Inflammatory macrophage treated with lipopolysaccharide for 4 hours (primary cell): ENCODE results near the gene INTS15.

ENCODE experiments used
- DNase-seq: peaks from one replicate; pipeline ENCODE4 v3.0.0-alpha.2; 2020

Gene INTS15

DNA sequence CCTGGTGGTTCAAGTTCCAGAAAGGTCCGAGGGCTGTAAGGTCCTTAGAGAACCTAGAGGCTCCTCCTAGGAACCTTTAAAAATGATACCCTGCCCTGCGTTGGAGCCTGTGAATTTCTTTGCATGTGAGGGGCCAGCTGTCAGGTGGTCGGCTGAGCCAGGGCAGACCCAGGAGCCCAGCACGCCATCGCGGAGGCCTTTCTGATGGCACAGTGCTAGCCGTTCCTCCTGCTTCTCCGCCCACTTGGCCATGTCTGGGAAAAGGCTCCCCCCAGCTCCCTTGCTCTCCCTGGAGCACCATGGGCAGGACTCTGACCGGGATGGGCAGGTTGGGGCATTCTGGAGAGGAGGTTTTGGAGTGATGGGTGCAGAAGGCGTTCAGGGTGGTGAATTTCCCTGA, 54.9 kb downstream of the INTS15 start:
- DNase-seq, result no peak

- DNase-seq, result no peak
Measured at GRCh38 chr7:6646465-6646864, 56.6 kb downstream of the INTS15 start.

DNA sequence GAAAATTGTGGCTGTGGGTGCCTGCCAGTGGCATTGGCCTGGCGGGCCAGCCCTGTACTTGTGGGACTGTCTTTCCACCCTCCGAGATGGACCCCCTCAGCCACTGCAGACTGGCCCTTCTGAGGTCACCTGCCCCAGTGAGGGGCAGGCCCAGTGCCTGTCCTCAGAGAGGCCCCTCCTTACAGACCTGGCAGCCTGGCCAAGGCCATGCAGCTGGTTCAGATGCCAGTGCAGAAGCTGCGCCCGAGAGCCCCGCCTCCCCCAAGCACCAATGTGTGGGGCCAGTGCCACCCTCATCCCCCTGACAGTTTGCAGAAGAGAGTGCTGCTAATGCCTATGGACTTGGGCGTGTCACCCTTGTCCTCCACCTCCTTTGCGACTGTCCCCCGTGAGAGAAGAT, 57.3 kb downstream of the INTS15 start:
- no peak for DNase-seq

- no peak for DNase-seq
Measured at GRCh38 chr7:6647541-6647940, 57.7 kb downstream of the INTS15 start.

DNA sequence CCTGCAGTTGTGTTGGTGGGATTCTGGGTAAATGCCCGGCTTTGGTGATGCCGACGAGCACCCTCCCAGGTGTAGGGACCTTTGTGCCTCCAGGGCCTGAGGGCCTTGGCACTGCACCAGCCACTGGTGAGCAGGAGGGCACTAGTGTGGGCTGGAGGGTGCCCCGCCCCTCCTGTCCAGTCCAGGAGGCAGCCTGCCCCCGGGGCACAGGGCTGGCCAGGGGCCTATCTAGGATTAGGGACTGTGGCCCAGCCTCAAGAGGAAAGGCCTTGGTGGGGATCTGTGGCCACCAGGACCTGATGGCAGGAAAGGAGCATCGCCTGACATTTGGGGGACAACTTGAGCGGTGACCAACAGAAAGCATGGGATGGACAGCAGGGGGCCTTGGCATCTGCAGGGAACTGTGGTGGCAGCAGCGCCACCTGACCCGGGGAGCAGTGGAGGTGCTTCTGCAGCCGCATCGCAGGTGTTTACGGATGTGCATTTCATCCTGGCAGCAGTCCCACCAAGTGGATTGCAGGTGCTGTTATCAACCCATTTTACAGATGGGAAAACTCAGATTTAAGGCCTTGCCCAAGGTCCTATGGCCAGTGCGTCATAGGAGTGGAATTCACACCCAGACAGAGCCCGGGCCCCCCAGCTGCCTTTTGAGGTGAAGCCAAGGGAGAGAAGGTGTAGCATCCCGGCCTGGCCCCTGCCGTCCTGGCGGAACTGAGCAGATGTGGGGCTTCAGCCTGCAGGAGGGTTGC, 58.4 kb downstream of the INTS15 start:
- no peak for DNase-seq

DNA sequence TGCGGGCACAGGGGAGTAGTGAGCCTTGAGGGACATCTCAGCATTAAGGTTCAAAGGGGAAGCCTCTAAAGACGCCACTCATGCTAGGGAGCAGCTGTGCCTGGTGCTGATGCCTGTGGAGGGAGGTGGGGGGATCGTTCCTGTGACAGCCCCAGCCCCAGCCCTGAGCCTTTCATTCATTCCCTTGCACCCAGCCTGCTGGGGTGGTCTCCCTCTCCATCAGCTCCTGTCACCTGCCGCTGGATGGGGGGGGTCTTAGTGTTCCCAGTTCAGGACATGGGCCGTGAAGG, 58.9 kb downstream of the INTS15 start:
- no peak for DNase-seq

GRCh38 chr7:6649241-6649961, 59.6 kb downstream of the INTS15 start:
- no peak for DNase-seq

GRCh38 chr7:6650086-6650485, 60.3 kb downstream of the INTS15 start:
- DNase-seq, result no peak

DNA sequence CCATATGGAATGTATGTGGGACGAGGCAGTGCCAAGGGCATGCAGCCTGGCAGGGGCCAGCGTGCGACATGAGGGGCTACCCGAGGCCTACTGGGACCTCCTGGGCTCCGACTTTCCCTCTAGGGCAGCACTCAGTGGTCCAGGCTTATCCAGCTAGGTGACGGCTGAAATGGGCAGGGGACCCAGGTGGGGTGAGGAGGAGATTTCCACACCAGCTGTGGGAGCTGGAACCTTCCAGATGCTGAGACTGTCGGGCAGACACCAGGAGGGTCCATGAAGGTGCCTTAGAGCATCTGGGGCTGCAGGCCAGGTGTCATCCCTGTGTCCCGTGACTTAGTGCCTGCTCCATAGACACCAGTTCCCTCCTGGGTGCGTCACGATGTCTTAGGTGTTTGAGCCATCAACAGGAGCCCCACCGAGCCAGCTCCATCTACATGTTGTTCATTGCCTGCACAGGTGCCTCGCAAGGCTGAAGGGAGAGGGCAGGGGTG, 60.7 kb downstream of the INTS15 start:
- DNase-seq, result no peak

DNA sequence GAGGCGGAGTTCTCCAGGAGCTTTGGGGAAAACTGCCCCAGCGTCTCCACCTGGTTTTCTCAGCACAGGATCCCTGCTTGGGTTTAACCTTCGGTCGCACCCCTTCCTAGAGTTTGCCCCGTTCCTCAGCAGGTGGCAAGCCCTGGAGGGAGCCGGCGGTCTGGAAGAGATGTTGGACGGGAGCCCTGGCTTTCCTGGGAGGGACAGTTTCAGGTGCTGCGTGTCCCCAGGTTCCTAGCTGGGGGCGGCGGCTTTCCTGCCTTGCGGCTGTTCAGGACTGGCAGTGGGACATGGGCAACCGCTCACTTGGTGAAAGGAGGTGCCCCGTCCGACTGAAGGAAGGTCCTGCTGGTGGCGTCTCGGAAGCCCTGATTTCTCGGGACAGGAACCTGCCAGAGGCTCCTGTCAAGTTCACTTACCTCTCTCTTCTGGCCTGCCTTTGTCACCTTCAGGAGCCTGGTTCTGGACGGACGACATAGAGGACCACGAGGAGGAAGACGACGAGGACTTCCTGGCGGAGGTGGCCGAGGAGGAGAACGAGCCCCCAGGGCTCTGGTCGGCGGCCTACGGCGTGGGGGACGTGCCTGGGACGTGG, 62.1 kb downstream of the INTS15 start:
- DNase-seq, result no peak

- DNase-seq, result no peak
Measured at GRCh38 chr7:6652446-6653011, 62.7 kb downstream of the INTS15 start.

- no peak for DNase-seq
Measured at GRCh38 chr7:6653071-6654003, 63.5 kb downstream of the INTS15 start.

DNA sequence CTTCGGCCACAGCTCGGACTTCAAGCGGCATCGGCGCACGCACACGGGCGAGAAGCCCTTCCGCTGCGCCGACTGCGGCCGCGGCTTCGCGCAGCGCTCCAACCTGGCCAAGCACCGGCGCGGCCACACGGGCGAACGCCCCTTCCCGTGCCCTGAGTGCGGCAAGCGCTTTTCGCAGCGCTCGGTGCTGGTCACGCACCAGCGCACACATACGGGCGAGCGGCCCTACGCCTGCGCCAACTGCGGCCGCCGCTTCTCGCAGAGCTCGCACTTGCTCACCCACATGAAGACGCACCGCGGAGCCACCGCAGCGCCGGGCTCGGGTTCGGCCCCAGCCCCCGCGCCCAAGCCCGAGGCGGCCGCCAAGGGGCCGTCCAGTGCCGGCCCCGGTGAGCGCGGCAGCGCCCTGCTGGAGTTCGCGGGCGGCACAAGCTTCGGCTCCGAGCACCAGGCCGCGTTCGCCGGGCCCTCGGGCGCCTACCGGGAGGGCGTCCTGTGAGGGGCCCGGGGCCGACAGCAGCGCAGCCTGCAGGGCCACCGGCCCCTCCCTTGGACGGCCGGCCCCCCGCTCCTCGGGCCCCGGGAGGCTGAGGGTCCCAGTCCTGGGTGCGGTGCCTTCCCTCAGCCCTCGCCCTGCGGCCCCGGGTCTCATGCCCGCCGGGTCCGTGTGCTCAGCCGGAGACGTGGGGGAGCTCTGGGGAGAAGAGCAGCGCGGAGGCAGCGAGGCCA, 64.5 kb downstream of the INTS15 start:
- DNase-seq, result no peak

DNA sequence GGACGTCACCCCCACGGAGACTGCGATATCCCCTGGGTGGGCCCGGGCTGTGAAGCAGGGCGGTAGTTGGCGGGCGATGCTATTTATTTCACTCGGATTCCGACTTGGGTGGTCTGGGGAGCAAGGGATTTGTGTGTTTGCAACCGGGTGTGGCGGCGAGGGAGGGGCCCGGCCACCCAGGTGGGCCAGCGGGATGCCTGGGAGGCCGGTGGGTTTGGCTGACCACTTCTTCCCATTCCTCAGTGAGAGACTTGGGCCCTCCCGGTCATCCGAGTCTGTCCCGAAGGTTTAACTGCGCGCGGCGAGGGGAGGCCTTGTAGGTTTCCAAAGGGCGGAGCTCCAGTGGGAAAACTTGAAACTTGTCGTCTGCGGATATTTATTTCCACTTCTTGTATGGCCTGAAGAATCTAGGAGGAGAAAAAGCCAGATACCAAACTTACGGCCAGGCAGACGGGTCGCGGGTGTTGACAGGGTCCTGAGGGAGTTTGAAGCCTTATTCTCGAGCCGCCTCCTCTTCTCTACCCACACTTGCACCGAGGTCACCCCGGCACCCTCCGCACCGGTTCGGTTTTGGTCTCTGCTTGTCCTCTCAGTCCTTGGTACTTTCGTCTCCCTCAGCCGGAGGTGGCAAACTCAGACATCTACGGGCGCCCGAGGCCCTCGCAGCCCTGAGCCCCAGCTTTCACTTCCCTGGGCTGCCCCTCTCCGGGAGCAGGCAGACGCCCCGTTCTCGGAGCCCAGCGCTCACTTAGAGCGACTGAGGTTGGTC, 65.2 kb downstream of the INTS15 start:
- DNase-seq, result no peak

DNA sequence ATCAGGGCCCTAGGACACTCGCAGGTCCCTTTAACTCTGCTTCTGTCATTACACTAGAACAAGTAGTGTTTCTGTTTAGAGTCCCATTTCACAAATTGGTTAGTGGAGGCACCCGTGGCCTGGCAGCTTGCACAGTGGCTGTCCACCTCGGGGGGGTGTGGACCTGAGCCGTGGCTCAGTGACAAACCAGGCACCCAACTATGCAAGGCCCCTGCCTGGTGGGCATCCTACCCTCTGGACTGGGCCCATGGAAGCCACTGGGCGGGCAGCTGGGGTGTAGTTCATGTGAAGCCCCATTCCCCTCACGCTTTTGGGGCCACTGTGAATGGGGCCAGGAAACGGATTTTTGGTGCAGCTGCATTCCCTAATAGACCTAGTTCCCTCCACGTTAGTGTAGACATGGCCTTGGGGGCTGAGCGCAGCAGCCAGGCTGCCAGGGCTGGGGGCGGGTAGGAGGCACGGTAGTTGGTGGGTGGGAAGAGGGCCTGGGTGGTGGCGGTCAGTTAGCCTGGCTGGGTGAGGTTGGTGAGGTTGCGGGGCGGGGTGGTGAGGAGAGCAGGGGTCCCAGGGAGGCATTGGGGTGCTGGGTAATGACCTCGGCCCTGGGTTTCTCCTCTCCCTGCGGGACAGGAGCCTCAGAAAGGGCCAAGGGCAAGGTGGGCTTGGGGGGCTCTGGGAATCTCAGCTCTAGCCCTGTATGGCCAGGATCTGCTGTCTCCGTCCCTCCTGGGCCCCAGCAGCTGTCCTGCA, 66.0 kb downstream of the INTS15 start:
- no peak for DNase-seq

DNA sequence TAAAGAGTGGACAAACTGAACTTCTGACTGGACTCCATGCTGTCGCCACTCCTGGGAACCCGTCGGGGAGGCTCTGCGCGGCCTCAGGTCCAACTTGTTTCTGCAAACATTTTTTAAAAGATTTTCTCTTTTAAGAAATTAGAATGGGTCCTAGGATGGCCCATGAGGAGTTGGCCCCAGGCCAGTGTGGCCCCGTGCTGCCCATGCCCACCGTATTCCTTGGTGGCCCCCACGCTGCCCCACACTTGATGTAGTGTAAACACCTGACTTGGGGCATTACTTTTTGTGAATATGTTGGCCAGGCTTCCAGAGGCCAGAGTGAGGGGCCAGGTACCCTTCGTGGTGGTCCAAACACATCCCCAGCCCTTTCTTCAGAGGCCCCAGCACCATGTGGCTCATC, 66.6 kb downstream of the INTS15 start:
- no peak for DNase-seq
